ENCODE data around the gene FLVCR2.

Gene FLVCR2

GRCh38 chr14:75657331-75657730, 78.9 kb downstream of the FLVCR2 start:
- no peak overlapping the region for H3K4me3 ChIP-seq (ENCODE audit: low read depth in 1 of 2, low read length in 2 of 2)

GRCh38 chr14:75658957-75659356, 80.5 kb downstream of the FLVCR2 start:
- Histone ChIP-seq H3K4me1 (ENCODE audit: insufficient read depth, low read length) (peaks cover 13% of the 10 kb centered on the region), H3K4me3 (ENCODE audit: low read depth in 1 of 2, low read length in 2 of 2) (no peak overlapping the region), H3K27me3 (ENCODE audit: control insufficient read depth in 1 of 2, insufficient read depth in 2 of 2, low read length in 2 of 2) (no peaks in the 10 kb centered on the region), H3K9me3 (ENCODE audit: low read length) (no peaks in the 10 kb centered on the region), H3K9ac (ENCODE audit: low read length) (no peak overlapping the region), H3K27ac (ENCODE audit: low read depth, low read length) (no peak overlapping the region), H3K36me3 (ENCODE audit: insufficient read depth, low read length) (peaks cover 11% of the 10 kb centered on the region)

More at GRCh38 chr14:75657331-75657730, 78.9 kb downstream of the FLVCR2 start:
- Histone ChIP-seq H3K36me3 (ENCODE audit: insufficient read depth, low read length) (peaks cover 11% of the 10 kb centered on the region), H3K9me3 (ENCODE audit: low read length) (no peaks in the 10 kb centered on the region), H3K27ac (ENCODE audit: low read depth, low read length) (no peak overlapping the region), H3K9ac (ENCODE audit: low read length) (no peak overlapping the region), H3K4me1 (ENCODE audit: insufficient read depth, low read length) (peaks cover 13% of the 10 kb centered on the region), H3K27me3 (ENCODE audit: control insufficient read depth in 1 of 2, insufficient read depth in 2 of 2, low read length in 2 of 2) (no peaks in the 10 kb centered on the region)

- no peaks in the 10 kb centered on the region for H3K27me3 ChIP-seq (ENCODE audit: control insufficient read depth in 1 of 2, insufficient read depth in 2 of 2, low read length in 2 of 2)
- peaks cover 4% of the 10 kb centered on the region for H3K36me3 ChIP-seq (ENCODE audit: insufficient read depth, low read length)
- peaks cover 13% of the 10 kb centered on the region for H3K4me1 ChIP-seq (ENCODE audit: insufficient read depth, low read length)
- H3K9ac ChIP-seq (ENCODE audit: low read length): peak overlapping the region; percentile 68
- no peaks in the 10 kb centered on the region for H3K9me3 ChIP-seq (ENCODE audit: low read length)
- peak overlapping the region; percentile 80 to 86 for H3K4me3 ChIP-seq (ENCODE audit: low read depth in 1 of 2, low read length in 2 of 2)
- peak overlapping the region; percentile 61 for H3K27ac ChIP-seq (ENCODE audit: low read depth, low read length)
These were observed 81.8 kb downstream of the FLVCR2 start for GRCh38 chr14:75660238-75660629.

GRCh38 chr14:75660630-75661498, 82.4 kb downstream of the FLVCR2 start, which contains the start of the genes ERG28 and TTLL5:
TSS of gene ERG28 (minus strand) at chr14:75660876. CDS start at chr14:75657502, 3,374 bp downstream.
TSS of gene TTLL5 (plus strand) at chr14:75661246. CDS start at chr14:75663150, 1,904 bp downstream.
- Histone ChIP-seq H3K4me1 (ENCODE audit: insufficient read depth, low read length) (peaks cover 13% of the 10 kb centered on the region), H3K27ac (ENCODE audit: low read depth, low read length) (peak within 1 kb of the TSS; percentile 92)

GRCh38 chr14:75661499-75661814, 83.0 kb downstream of the FLVCR2 start:
- peaks cover 13% of the 10 kb centered on the region for H3K4me1 ChIP-seq (ENCODE audit: insufficient read depth, low read length)
- peak overlapping the region; percentile 80 to 86 for H3K4me3 ChIP-seq (ENCODE audit: low read depth in 1 of 2, low read length in 2 of 2)
- no peaks in the 10 kb centered on the region for H3K9me3 ChIP-seq (ENCODE audit: low read length)
- peak overlapping the region; percentile 68 for H3K9ac ChIP-seq (ENCODE audit: low read length)
- H3K27ac ChIP-seq (ENCODE audit: low read depth, low read length): peak overlapping the region; percentile 92
- H3K36me3 ChIP-seq (ENCODE audit: insufficient read depth, low read length): peaks cover 4% of the 10 kb centered on the region
- H3K27me3 ChIP-seq (ENCODE audit: control insufficient read depth in 1 of 2, insufficient read depth in 2 of 2, low read length in 2 of 2): no peaks in the 10 kb centered on the region

More at GRCh38 chr14:75660630-75661498, 82.4 kb downstream of the FLVCR2 start, which contains the start of the genes ERG28 and TTLL5:
- H3K27me3 ChIP-seq (ENCODE audit: control insufficient read depth in 1 of 2, insufficient read depth in 2 of 2, low read length in 2 of 2): no peaks in the 10 kb centered on the region
- H3K9me3 ChIP-seq (ENCODE audit: low read length): no peaks in the 10 kb centered on the region
- H3K9ac ChIP-seq (ENCODE audit: low read length): peak within 1 kb of the TSS; percentile 68
- peak within 1 kb of the TSS; percentile 80 to 86 for H3K4me3 ChIP-seq (ENCODE audit: low read depth in 1 of 2, low read length in 2 of 2)
- H3K36me3 ChIP-seq (ENCODE audit: insufficient read depth, low read length): peaks cover 4% of the 10 kb centered on the region

GRCh38 chr14:75662966-75663365, 84.5 kb downstream of the FLVCR2 start:
- Histone ChIP-seq H3K27me3 (ENCODE audit: control insufficient read depth in 1 of 2, insufficient read depth in 2 of 2, low read length in 2 of 2) (no peaks in the 10 kb centered on the region), H3K4me3 (ENCODE audit: low read depth in 1 of 2, low read length in 2 of 2) (no peak overlapping the region), H3K36me3 (ENCODE audit: insufficient read depth, low read length) (no peaks in the 10 kb centered on the region), H3K27ac (ENCODE audit: low read depth, low read length) (no peak overlapping the region), H3K4me1 (ENCODE audit: insufficient read depth, low read length) (peaks cover 13% of the 10 kb centered on the region), H3K9ac (ENCODE audit: low read length) (no peak overlapping the region), H3K9me3 (ENCODE audit: low read length) (no peaks in the 10 kb centered on the region)

GRCh38 chr14:75667099-75667765, 88.8 kb downstream of the FLVCR2 start:
- Histone ChIP-seq H3K36me3 (ENCODE audit: insufficient read depth, low read length) (peaks cover 13% of the 10 kb centered on the region), H3K4me1 (ENCODE audit: insufficient read depth, low read length) (peaks cover under 1% of the 10 kb centered on the region), H3K4me3 (ENCODE audit: low read depth in 1 of 2, low read length in 2 of 2) (no peak overlapping the region), H3K9ac (ENCODE audit: low read length) (no peak overlapping the region), H3K9me3 (ENCODE audit: low read length) (no peaks in the 10 kb centered on the region), H3K27me3 (ENCODE audit: control insufficient read depth in 1 of 2, insufficient read depth in 2 of 2, low read length in 2 of 2) (no peaks in the 10 kb centered on the region), H3K27ac (ENCODE audit: low read depth, low read length) (no peak overlapping the region)

GRCh38 chr14:75672605-75673192, 94.3 kb downstream of the FLVCR2 start:
- no peak overlapping the region for H3K27ac ChIP-seq (ENCODE audit: low read depth, low read length)
- peaks cover 13% of the 10 kb centered on the region for H3K36me3 ChIP-seq (ENCODE audit: insufficient read depth, low read length)
- H3K27me3 ChIP-seq (ENCODE audit: control insufficient read depth in 1 of 2, insufficient read depth in 2 of 2, low read length in 2 of 2): no peaks in the 10 kb centered on the region
- H3K4me3 ChIP-seq (ENCODE audit: low read depth in 1 of 2, low read length in 2 of 2): no peak overlapping the region
- no peaks in the 10 kb centered on the region for H3K4me1 ChIP-seq (ENCODE audit: insufficient read depth, low read length)
- H3K9me3 ChIP-seq (ENCODE audit: low read length): no peaks in the 10 kb centered on the region
- H3K9ac ChIP-seq (ENCODE audit: low read length): no peak overlapping the region

- Histone ChIP-seq H3K9ac (ENCODE audit: low read length) (no peak overlapping the region), H3K27ac (ENCODE audit: low read depth, low read length) (no peak overlapping the region), H3K36me3 (ENCODE audit: insufficient read depth, low read length) (peaks cover 13% of the 10 kb centered on the region), H3K9me3 (ENCODE audit: low read length) (no peaks in the 10 kb centered on the region), H3K4me1 (ENCODE audit: insufficient read depth, low read length) (no peaks in the 10 kb centered on the region), H3K4me3 (ENCODE audit: low read depth in 1 of 2, low read length in 2 of 2) (no peak overlapping the region), H3K27me3 (ENCODE audit: control insufficient read depth in 1 of 2, insufficient read depth in 2 of 2, low read length in 2 of 2) (no peaks in the 10 kb centered on the region)
These were observed 95.1 kb downstream of the FLVCR2 start for GRCh38 chr14:75673345-75674035.

GRCh38 chr14:75675265-75675960, 97.0 kb downstream of the FLVCR2 start:
- H3K27ac ChIP-seq (ENCODE audit: low read depth, low read length): no peak overlapping the region
- H3K9ac ChIP-seq (ENCODE audit: low read length): no peak overlapping the region
- no peaks in the 10 kb centered on the region for H3K27me3 ChIP-seq (ENCODE audit: control insufficient read depth in 1 of 2, insufficient read depth in 2 of 2, low read length in 2 of 2)
- H3K9me3 ChIP-seq (ENCODE audit: low read length): no peaks in the 10 kb centered on the region
- H3K4me3 ChIP-seq (ENCODE audit: low read depth in 1 of 2, low read length in 2 of 2): no peak overlapping the region
- H3K36me3 ChIP-seq (ENCODE audit: insufficient read depth, low read length): peaks cover under 1% of the 10 kb centered on the region
- H3K4me1 ChIP-seq (ENCODE audit: insufficient read depth, low read length): no peaks in the 10 kb centered on the region
